SK-N-SH treated with all-trans-retinoic acid at 6 μM for 48 hours (cell line): ENCODE results near the gene DGKG.

Experiments
- ARNTL ChIP-seq: fragments of 450-650 bp; formaldehyde crosslinking; IDR thresholded peaks from 2 replicates; pipeline ENCODE4 v1.5.0; 2020; ENCODE audit warnings: low read depth, mild to moderate bottlenecking, moderate library complexity, borderline replicate concordance
- RARB ChIP-seq: fragments of 250-450 bp; sonication (Bioruptor Pico); IDR thresholded peaks from 2 replicates; pipeline ENCODE4 v1.8.0; 2021; ENCODE audit warnings: mild to moderate bottlenecking, moderate library complexity
- TF ChIP-seq, protein P1 (sequence below): fragments of 250-450 bp; sonication (Bioruptor Pico); IDR thresholded peaks from 2 replicates; pipeline ENCODE4 v1.8.0; 2020; ENCODE audit warnings: mild to moderate bottlenecking, moderate library complexity, borderline replicate concordance

DNA sequence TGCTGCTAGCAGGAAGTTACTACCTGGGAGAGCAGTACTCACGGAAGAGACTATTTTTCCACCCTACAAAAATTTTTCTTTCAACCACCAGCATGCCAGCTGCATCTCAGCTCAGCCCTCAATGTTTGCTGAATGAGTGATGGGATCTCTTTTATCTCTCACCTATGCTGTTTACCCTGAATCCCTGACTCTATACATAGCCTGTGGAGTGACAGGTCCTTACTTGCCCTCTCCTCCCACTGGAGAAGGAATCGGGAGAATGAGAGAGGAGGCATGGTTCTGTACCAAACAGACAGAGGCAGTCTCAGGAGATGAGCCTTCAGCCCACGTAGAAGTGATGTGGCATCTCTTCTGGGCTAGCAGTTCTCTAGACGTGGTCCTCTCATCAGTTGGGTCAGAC lies 6.7 kb upstream of the DGKG start:
- TF ChIP-seq ARNTL (CRISPR knock-in tag) = no peak
- TF ChIP-seq, protein P1, sequence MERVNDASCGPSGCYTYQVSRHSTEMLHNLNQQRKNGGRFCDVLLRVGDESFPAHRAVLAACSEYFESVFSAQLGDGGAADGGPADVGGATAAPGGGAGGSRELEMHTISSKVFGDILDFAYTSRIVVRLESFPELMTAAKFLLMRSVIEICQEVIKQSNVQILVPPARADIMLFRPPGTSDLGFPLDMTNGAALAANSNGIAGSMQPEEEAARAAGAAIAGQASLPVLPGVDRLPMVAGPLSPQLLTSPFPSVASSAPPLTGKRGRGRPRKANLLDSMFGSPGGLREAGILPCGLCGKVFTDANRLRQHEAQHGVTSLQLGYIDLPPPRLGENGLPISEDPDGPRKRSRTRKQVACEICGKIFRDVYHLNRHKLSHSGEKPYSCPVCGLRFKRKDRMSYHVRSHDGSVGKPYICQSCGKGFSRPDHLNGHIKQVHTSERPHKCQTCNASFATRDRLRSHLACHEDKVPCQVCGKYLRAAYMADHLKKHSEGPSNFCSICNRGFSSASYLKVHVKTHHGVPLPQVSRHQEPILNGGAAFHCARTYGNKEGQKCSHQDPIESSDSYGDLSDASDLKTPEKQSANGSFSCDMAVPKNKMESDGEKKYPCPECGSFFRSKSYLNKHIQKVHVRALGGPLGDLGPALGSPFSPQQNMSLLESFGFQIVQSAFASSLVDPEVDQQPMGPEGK (CRISPR knock-in tag) = no peak
- no peak for TF ChIP-seq RARB (CRISPR knock-in tag)
